HL-60 (cell line): ENCODE measurements around the gene ADAMTS2.

ENCODE experiments used
- DNase-seq, 2 experiments: peaks; one replicate each; pipeline ENCODE4 v3.0.0-alpha.2; 2010 to 2020; ENCODE audit warnings: low read depth in 1 of 2, low spot score in 1 of 2
- H3K27ac ChIP-seq: fragments of 250-450 bp; sonication (Bioruptor Pico); replicated peaks from 2 replicates; pipeline ENCODE4 v1.5.1; 2020; ENCODE audit warnings: mild to moderate bottlenecking, moderate library complexity
- H3K27me3 ChIP-seq: fragments of 250-450 bp; sonication (Bioruptor Pico); 2 replicates; pipeline ENCODE4 v1.5.1; 2021; ENCODE audit warnings: mild to moderate bottlenecking, moderate library complexity; ENCODE audit not compliant: insufficient read depth, poor library complexity, severe bottlenecking
- H3K4me3 ChIP-seq: replicated peaks from 2 replicates; pipeline ENCODE4 v1.5.1; 2011; ENCODE audit warnings: mild to moderate bottlenecking, control low read depth, low read length; ENCODE audit not compliant: insufficient read depth
- CTCF ChIP-seq: IDR thresholded peaks from one replicate; pipeline ENCODE4 v1.5.1; 2011; ENCODE audit warnings: low read length, control low read depth, inconsistent platforms; ENCODE audit not compliant: insufficient read depth
- GABPA ChIP-seq: IDR thresholded peaks from 2 replicates; pipeline ENCODE4 v1.6.1; 2012; ENCODE audit warnings: low read depth
- POLR2AphosphoS5 ChIP-seq: IDR thresholded peaks from 2 replicates; pipeline ENCODE4 v1.6.1; 2012; ENCODE audit warnings: low read depth
- SPI1 ChIP-seq: IDR thresholded peaks from 2 replicates; pipeline ENCODE4 v1.6.1; 2012; ENCODE audit warnings: low read depth, mild to moderate bottlenecking, borderline replicate concordance
- TF ChIP-seq, protein P1 (sequence below): IDR thresholded peaks from 2 replicates; pipeline ENCODE4 v1.6.1; 2012; ENCODE audit warnings: low read depth; ENCODE audit not compliant: insufficient replicate concordance

ADAMTS2 gene

DNA sequence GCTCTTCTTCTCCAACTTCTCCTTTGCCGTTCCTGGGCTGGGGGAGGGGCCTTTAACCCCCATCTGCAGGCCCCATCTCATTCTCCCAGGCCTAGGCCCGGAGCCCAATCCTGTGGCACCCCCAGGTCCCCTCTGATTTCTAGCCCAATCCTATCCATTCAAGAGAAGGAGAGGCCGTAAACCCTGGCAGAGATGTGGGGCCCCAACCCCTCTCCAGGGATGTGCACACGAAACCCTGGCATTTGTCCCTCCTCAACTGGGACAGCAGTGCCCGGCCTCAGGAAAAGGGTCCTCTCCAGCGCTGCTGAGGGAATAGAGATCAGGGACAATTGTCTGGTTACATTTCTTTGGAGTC, 24.2 kb upstream of the ADAMTS2 start:
- DNase-seq: no peak
- Histone ChIP-seq H3K4me3 (no peak overlapping the region), H3K27ac (no peak overlapping the region), H3K27me3 (no peaks in the 10 kb centered on the region)
- TF ChIP-seq, protein P1, sequence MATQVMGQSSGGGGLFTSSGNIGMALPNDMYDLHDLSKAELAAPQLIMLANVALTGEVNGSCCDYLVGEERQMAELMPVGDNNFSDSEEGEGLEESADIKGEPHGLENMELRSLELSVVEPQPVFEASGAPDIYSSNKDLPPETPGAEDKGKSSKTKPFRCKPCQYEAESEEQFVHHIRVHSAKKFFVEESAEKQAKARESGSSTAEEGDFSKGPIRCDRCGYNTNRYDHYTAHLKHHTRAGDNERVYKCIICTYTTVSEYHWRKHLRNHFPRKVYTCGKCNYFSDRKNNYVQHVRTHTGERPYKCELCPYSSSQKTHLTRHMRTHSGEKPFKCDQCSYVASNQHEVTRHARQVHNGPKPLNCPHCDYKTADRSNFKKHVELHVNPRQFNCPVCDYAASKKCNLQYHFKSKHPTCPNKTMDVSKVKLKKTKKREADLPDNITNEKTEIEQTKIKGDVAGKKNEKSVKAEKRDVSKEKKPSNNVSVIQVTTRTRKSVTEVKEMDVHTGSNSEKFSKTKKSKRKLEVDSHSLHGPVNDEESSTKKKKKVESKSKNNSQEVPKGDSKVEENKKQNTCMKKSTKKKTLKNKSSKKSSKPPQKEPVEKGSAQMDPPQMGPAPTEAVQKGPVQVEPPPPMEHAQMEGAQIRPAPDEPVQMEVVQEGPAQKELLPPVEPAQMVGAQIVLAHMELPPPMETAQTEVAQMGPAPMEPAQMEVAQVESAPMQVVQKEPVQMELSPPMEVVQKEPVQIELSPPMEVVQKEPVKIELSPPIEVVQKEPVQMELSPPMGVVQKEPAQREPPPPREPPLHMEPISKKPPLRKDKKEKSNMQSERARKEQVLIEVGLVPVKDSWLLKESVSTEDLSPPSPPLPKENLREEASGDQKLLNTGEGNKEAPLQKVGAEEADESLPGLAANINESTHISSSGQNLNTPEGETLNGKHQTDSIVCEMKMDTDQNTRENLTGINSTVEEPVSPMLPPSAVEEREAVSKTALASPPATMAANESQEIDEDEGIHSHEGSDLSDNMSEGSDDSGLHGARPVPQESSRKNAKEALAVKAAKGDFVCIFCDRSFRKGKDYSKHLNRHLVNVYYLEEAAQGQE: no peak
- no peak for TF ChIP-seq SPI1
- TF ChIP-seq GABPA: no peak
- TF ChIP-seq CTCF: no peak
- TF ChIP-seq POLR2AphosphoS5: no peak

DNA sequence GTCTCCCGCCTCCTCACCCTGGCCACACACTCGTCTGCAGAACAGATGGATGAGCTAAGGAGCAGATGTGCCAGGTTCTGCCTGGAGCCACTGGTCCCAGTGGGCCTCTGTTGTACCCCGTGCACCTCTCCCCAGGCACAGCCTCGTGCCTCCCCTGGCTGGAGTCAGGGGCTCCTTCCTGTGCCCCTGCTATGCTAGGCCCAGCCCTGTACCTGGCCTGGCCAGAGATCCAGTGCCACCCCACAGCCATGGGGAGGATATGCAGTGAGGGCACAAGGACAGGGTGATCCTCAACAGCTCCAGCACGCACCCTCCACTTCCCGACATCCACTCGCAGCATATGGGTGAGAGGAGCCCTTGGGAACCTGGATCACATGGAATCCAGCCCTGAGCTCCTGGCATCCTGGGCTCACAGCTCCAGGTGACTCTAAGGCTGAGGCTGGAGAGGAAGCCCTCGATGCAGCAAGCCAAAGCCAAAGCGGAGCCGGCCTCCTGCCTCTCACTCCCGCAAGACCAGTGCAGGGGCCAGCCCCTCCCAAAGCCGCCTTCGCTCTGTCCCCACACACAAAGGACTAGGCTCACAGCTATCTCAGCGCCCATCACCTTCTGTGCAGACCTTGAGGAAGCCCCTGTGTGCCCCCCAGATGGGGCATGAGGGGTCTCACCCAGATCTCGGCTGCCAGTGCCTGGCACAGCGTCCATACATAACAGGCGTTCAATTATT, 23.7 kb upstream of the ADAMTS2 start:
- Histone ChIP-seq H3K27me3 (no peaks in the 10 kb centered on the region), H3K27ac (no peak overlapping the region), H3K4me3 (no peak overlapping the region)
- no peak for DNase-seq
- TF ChIP-seq, protein P1: no peak
- no peak for TF ChIP-seq POLR2AphosphoS5
- TF ChIP-seq SPI1: no peak
- TF ChIP-seq CTCF: no peak
- TF ChIP-seq GABPA: no peak

- Histone ChIP-seq H3K4me3 (no peak overlapping the region), H3K27me3 (no peaks in the 10 kb centered on the region), H3K27ac (no peak overlapping the region)
- DNase-seq: no peak
- no peak for TF ChIP-seq POLR2AphosphoS5
- no peak for TF ChIP-seq SPI1
- TF ChIP-seq CTCF: no peak
- TF ChIP-seq, protein P1: no peak
- no peak for TF ChIP-seq GABPA
Measured at GRCh38 chr5:179368126-179368805, 23.0 kb upstream of the ADAMTS2 start.
